NCI-H345 treated with DMSO at 0.1 percent for 48 hours (cell line): Measurements from ENCODE around the gene CHAC2.
"Not testable (repeated sequence)": the region's sequence is repeated elsewhere in the genome, so short reads cannot be mapped to it uniquely, and the experiment has no call there.

Source experiments
- DNase-seq: peaks from one replicate; lab custom pipeline; 2025; ENCODE audit not compliant: unreplicated experiment; lab: John Stamatoyannopoulos, UW

CHAC2 gene

GRCh38 chr2:53767405-53768241 lies at the start of gene CHAC2:
Gene CHAC2, plus strand, starts transcription at chr2:53767804. Its CDS starts 83 bp downstream, at chr2:53767887.
- peak; percentile 71 for DNase-seq

- not testable (repeated sequence) for DNase-seq
Observed at GRCh38 chr2:53720944-53721343, 46.7 kb upstream of the CHAC2 start.

GRCh38 chr2:53724536-53724935 lies 43.1 kb upstream of the CHAC2 start:
- no peak for DNase-seq

GRCh38 chr2:53725662-53726061 lies 41.9 kb upstream of the CHAC2 start:
- DNase-seq: no peak

- DNase-seq: no peak
Observed at GRCh38 chr2:53727921-53728320, 39.7 kb upstream of the CHAC2 start.

GRCh38 chr2:53729143-53729762 lies 38.4 kb upstream of the CHAC2 start:
- no peak for DNase-seq

GRCh38 chr2:53737091-53737490 lies 30.5 kb upstream of the CHAC2 start:
- DNase-seq: no peak

- DNase-seq: no peak
Observed at GRCh38 chr2:53739032-53739431, 28.6 kb upstream of the CHAC2 start.

GRCh38 chr2:53740170-53740569 lies 27.4 kb upstream of the CHAC2 start:
- DNase-seq: no peak

- no peak for DNase-seq
Observed at GRCh38 chr2:53744395-53745065, 23.1 kb upstream of the CHAC2 start.

GRCh38 chr2:53750041-53750768 lies 17.4 kb upstream of the CHAC2 start:
- DNase-seq: no peak

GRCh38 chr2:53751728-53752127 lies 15.9 kb upstream of the CHAC2 start:
- no peak for DNase-seq

- no peak for DNase-seq
Observed at GRCh38 chr2:53752385-53752784, 15.2 kb upstream of the CHAC2 start.

- DNase-seq: no peak
Observed at GRCh38 chr2:53753041-53753440, 14.6 kb upstream of the CHAC2 start.

GRCh38 chr2:53755121-53755520 lies 12.5 kb upstream of the CHAC2 start:
- no peak for DNase-seq

- no peak for DNase-seq
Observed at GRCh38 chr2:53756644-53757043, 11.0 kb upstream of the CHAC2 start.

GRCh38 chr2:53757206-53757605 lies 10.4 kb upstream of the CHAC2 start:
- not testable (repeated sequence) for DNase-seq

GRCh38 chr2:53765767-53766166 lies 1.8 kb upstream of the CHAC2 start:
- DNase-seq: no peak

- no peak for DNase-seq
Observed at GRCh38 chr2:53768242-53768542, 588 bp downstream of the CHAC2 start.

GRCh38 chr2:53769318-53769945 lies 1.8 kb downstream of the CHAC2 start:
- DNase-seq: no peak

GRCh38 chr2:53770264-53770663 lies 2.7 kb downstream of the CHAC2 start:
- DNase-seq: no peak
